ENCODE measurements around the gene COL4A6.

GRCh38 chrX:108341947-108342346 is 96.3 kb downstream of the COL4A6 start:
- TF ChIP-seq EZH2 (IDR thresholded peaks at IDR 0.05; ENCODE audit: borderline replicate concordance, low read depth, low read length, severe bottlenecking) = no peak
- TF ChIP-seq MYC (IDR thresholded peaks at IDR 0.05; ENCODE audit: low read depth, low read length) = no peak
- no peak for TF ChIP-seq POLR2AphosphoS5 (IDR thresholded peaks at IDR 0.05; ENCODE audit: insufficient read depth, low read depth, low read length)
- TF ChIP-seq CTCF (IDR thresholded peaks at IDR 0.05; ENCODE audit: extremely low read depth in 1 of 2, insufficient read depth in 1 of 2, low read depth in 1 of 2, low read length in 2 of 2) = no peak
- no peak for TF ChIP-seq POLR2A (IDR thresholded peaks at IDR 0.05; ENCODE audit: low read depth, low read length)

All from endothelial cell of umbilical vein (primary cell).